ENCODE measurements around the gene STXBP2.

Gene STXBP2

GRCh38 chr19:7680606-7681339 is 43.9 kb downstream of the STXBP2 start, which contains the start of gene TRAPPC5:
Gene TRAPPC5 (plus strand): TSS chr19:7680833. CDS start chr19:7682254, 1,421 bp downstream.
- Histone ChIP-seq H3K9ac (ENCODE audit: low read length) (peak within 1 kb of the TSS; percentile 93), H2AFZ (ENCODE audit: low read depth, low read length) (peak within 1 kb of the TSS; percentile 95), H3K4me1 (ENCODE audit: low read length) (peaks cover 25% of the 10 kb centered on the region), H3K9me3 (ENCODE audit: insufficient read depth, low read length) (no peaks in the 10 kb centered on the region), H3K36me3 (replicated peaks; ENCODE audit: low read depth, low read length) (peaks cover 13% of the 10 kb centered on the region), H4K20me1 (ENCODE audit: insufficient read depth, low read length) (no peaks in the 10 kb centered on the region), H3K27me3 (ENCODE audit: low read depth, low read length) (peaks cover 28% of the 10 kb centered on the region), H3K4me2 (ENCODE audit: low read length) (peak within 1 kb of the TSS; percentile 90), H3K4me3 (ENCODE audit: low read length) (peak within 1 kb of the TSS; percentile 90), H3K27ac (ENCODE audit: low read length) (peak within 1 kb of the TSS; percentile 50), H3K79me2 (ENCODE audit: low read length) (peaks cover 15% of the 10 kb centered on the region)
- TF ChIP-seq CTCF (IDR thresholded peaks at IDR 0.05; ENCODE audit: low read depth, low read length) (peak; percentile 89), EZH2phosphoT487 (IDR thresholded peaks at IDR 0.05; ENCODE audit: low read depth) (no peak)

- H3K4me3 ChIP-seq (ENCODE audit: low read length): peak overlapping the region; percentile 90
- peaks cover 20% of the 10 kb centered on the region for H3K27me3 ChIP-seq (ENCODE audit: low read depth, low read length)
- peaks cover 13% of the 10 kb centered on the region for H3K36me3 ChIP-seq (replicated peaks; ENCODE audit: low read depth, low read length)
- H3K9ac ChIP-seq (ENCODE audit: low read length): peak overlapping the region; percentile 93
- H3K27ac ChIP-seq (ENCODE audit: low read length): no peak overlapping the region
- H3K4me1 ChIP-seq (ENCODE audit: low read length): peaks cover 25% of the 10 kb centered on the region
- H3K9me3 ChIP-seq (ENCODE audit: insufficient read depth, low read length): no peaks in the 10 kb centered on the region
- peak overlapping the region; percentile 81 for H3K4me2 ChIP-seq (ENCODE audit: low read length)
- no peak overlapping the region for H2AFZ ChIP-seq (ENCODE audit: low read depth, low read length)
- H4K20me1 ChIP-seq (ENCODE audit: insufficient read depth, low read length): no peaks in the 10 kb centered on the region
- TF ChIP-seq CTCF (IDR thresholded peaks at IDR 0.05; ENCODE audit: low read depth, low read length) (peak; percentile 40), EZH2phosphoT487 (IDR thresholded peaks at IDR 0.05; ENCODE audit: low read depth) (no peak)
- H3K79me2 ChIP-seq (ENCODE audit: low read length): peaks cover 15% of the 10 kb centered on the region
Measured at GRCh38 chr19:7681340-7682174, 44.6 kb downstream of the STXBP2 start.

- Histone ChIP-seq H3K9me3 (ENCODE audit: insufficient read depth, low read length) (no peaks in the 10 kb centered on the region), H3K36me3 (replicated peaks; ENCODE audit: low read depth, low read length) (peaks cover 13% of the 10 kb centered on the region), H4K20me1 (ENCODE audit: insufficient read depth, low read length) (no peaks in the 10 kb centered on the region), H3K9ac (ENCODE audit: low read length) (no peak overlapping the region), H3K4me1 (ENCODE audit: low read length) (peaks cover 25% of the 10 kb centered on the region), H3K4me2 (ENCODE audit: low read length) (peak overlapping the region; percentile 81), H3K4me3 (ENCODE audit: low read length) (no peak overlapping the region), H3K79me2 (ENCODE audit: low read length) (peaks cover 15% of the 10 kb centered on the region), H2AFZ (ENCODE audit: low read depth, low read length) (no peak overlapping the region), H3K27me3 (ENCODE audit: low read depth, low read length) (peaks cover 12% of the 10 kb centered on the region), H3K27ac (ENCODE audit: low read length) (no peak overlapping the region)
- TF ChIP-seq EZH2phosphoT487 (IDR thresholded peaks at IDR 0.05; ENCODE audit: low read depth) (no peak), CTCF (IDR thresholded peaks at IDR 0.05; ENCODE audit: low read depth, low read length) (no peak)
Measured at GRCh38 chr19:7682175-7682855, 45.4 kb downstream of the STXBP2 start.
